HepG2 (cell line): ENCODE data around the gene STK17A. TPM values are rescaled to one million over a fixed set of nuclear protein-coding genes. Genes with fewer than 3 reads are reported as not detected.

ENCODE experiments used
- ATAC-seq: fragments of 200-7000 bp; cut with Tn5 transposase; 3 replicates; pipeline ENCODE4 v1.9.1; 2020; ENCODE audit warnings: mild to moderate bottlenecking, moderate library complexity
- BruUV-seq: library from RNA; stranded (reverse); fragments of 400-500 nt; replicated peaks from 2 replicates; lab custom pipeline; 2021; lab: Mats Ljungman, UMichigan
- CTCF ChIA-PET: fragments of 300-600 bp; formaldehyde crosslinking; extraction: SDS; loops from one replicate; lab custom pipeline; 2021; ENCODE audit warnings: low total read pairs, inconsistent platforms, low intra/inter-chr PET ratio; lab: Yijun Ruan, JAX
- POLR2A ChIA-PET: fragments of 350-600 bp; sonication (Branson Sonifier 250); formaldehyde crosslinking; loops from one replicate; lab custom pipeline; 2020; ENCODE audit warnings: antibody characterized with exemption, inconsistent platforms; lab: Yijun Ruan, JAX
- DNase-seq: peaks from one replicate; pipeline ENCODE4 v3.0.0-alpha.2; 2015; ENCODE audit warnings: low spot score
- FAIRE-seq: peaks from 3 replicates; lab custom pipeline; 2011; peaks lifted over from hg19 to GRCh38; lab: Jason Lieb, UNC
- H2AFZ ChIP-seq: one replicate; pipeline ENCODE4 v1.6.1; 2011; ENCODE audit warnings: low read length, inconsistent platforms
- H3K27ac ChIP-seq: fragments of 300-600 bp; 3 replicates; pipeline ENCODE4 v1.8.0; 2011; ENCODE audit warnings: mixed run types, mild to moderate bottlenecking, mixed read lengths, low read length, inconsistent platforms; ENCODE audit not compliant: insufficient read depth; ENCODE audit errors: extremely low read length
- H3K27me3 ChIP-seq, 2 experiments: fragments of 200-600 bp in 1 of 2; 2 replicates in 1 of 2; 3 replicates in 1 of 2; pipeline versions ENCODE4 v1.6.0 to v1.8.0; 2011; ENCODE audit warnings: low read length in 2 of 2, mild to moderate bottlenecking in 2 of 2, moderate library complexity in 2 of 2, inconsistent platforms in 1 of 2; ENCODE audit not compliant: insufficient read depth in 2 of 2, control insufficient read depth in 1 of 2
- H3K36me3 ChIP-seq, 2 experiments: fragments of 200-600 bp in 1 of 2; replicated peaks in 1 of 2; 2 replicates in 1 of 2; 3 replicates in 1 of 2; pipeline versions ENCODE4 v1.5.1 to v1.8.0; 2011; ENCODE audit warnings: low read length in 2 of 2, inconsistent platforms in 1 of 2; ENCODE audit not compliant: insufficient read depth in 2 of 2, control insufficient read depth in 1 of 2
- H3K4me1 ChIP-seq: 2 replicates; pipeline ENCODE4 v1.5.1; 2012; ENCODE audit warnings: low read length, inconsistent platforms; ENCODE audit not compliant: insufficient read depth
- H3K4me2 ChIP-seq: 2 replicates; pipeline ENCODE4 v1.6.0; 2011; ENCODE audit warnings: low read depth, low read length, inconsistent platforms
- H3K4me3 ChIP-seq, 3 experiments: fragments of 200-600 bp in 1 of 3; sonication (generic), shearing (Covaris generic) in 1 of 3; replicated peaks in 1 of 3; 2 replicates each; pipeline ENCODE4 v1.5.1; 2011 to 2016; ENCODE audit warnings: low read length in 3 of 3, inconsistent platforms in 2 of 3, low read depth in 2 of 3, mild to moderate bottlenecking in 2 of 3, control low read depth in 1 of 3, mixed read lengths in 1 of 3; ENCODE audit not compliant: insufficient read depth in 1 of 3
- H3K79me2 ChIP-seq: one replicate; pipeline ENCODE4 v1.6.1; 2011; ENCODE audit warnings: low read length, inconsistent platforms; ENCODE audit not compliant: insufficient read depth
- H3K9ac ChIP-seq: 2 replicates; pipeline ENCODE4 v1.6.0; 2011; ENCODE audit warnings: mild to moderate bottlenecking, low read depth, low read length, inconsistent platforms; ENCODE audit not compliant: insufficient read depth
- H3K9me3 ChIP-seq: 2 replicates; pipeline ENCODE4 v1.5.1; 2012; ENCODE audit warnings: mild to moderate bottlenecking, low read length
- H4K20me1 ChIP-seq: 2 replicates; pipeline ENCODE4 v1.6.0; 2011; ENCODE audit warnings: inconsistent platforms, mild to moderate bottlenecking, low read length, moderate library complexity; ENCODE audit not compliant: insufficient read depth
- ATF7 ChIP-seq, 2 experiments: fragments of 450-650 bp in 1 of 2; sonication (generic) in 1 of 2; formaldehyde crosslinking in 1 of 2; IDR thresholded peaks; 2 replicates each; pipeline versions ENCODE4 v1.4.0 to v1.6.1; 2016 to 2020; ENCODE audit warnings: antibody characterized with exemption in 1 of 2, mild to moderate bottlenecking in 1 of 2, missing genetic modification reagents in 1 of 2
- HOXA9 ChIP-seq: sonication (generic); formaldehyde crosslinking; IDR thresholded peaks from 2 replicates; pipeline ENCODE4 v1.8.1; 2022; ENCODE audit warnings: missing genetic modification reagents, mild to moderate bottlenecking, moderate library complexity, borderline replicate concordance
- KDM2A ChIP-seq: sonication (generic); formaldehyde crosslinking; IDR thresholded peaks from 2 replicates; pipeline ENCODE4 v1.4.0; 2020; ENCODE audit warnings: low read depth, missing genetic modification reagents, borderline replicate concordance
- KLF15 ChIP-seq: sonication (generic); formaldehyde crosslinking; IDR thresholded peaks from 2 replicates; pipeline ENCODE4 v1.8.1; 2023; ENCODE audit warnings: borderline replicate concordance, mild to moderate bottlenecking, inconsistent platforms, missing genetic modification reagents, mixed read lengths
- RFX3 ChIP-seq: IDR thresholded peaks from 2 replicates; pipeline ENCODE4 v1.6.1; 2016; ENCODE audit warnings: missing biosample characterization, missing genetic modification reagents
- ZBTB7A ChIP-seq: sonication (generic); formaldehyde crosslinking; IDR thresholded peaks from 2 replicates; pipeline ENCODE4 v1.8.0; 2022; ENCODE audit warnings: mild to moderate bottlenecking, missing genetic modification reagents
- ZNF557 ChIP-seq: sonication (generic); formaldehyde crosslinking; IDR thresholded peaks from 2 replicates; pipeline ENCODE4 v1.4.0; 2020; ENCODE audit warnings: missing genetic modification reagents
- ZNF724P ChIP-seq: sonication (generic); formaldehyde crosslinking; IDR thresholded peaks from 2 replicates; pipeline ENCODE4 v1.8.0; 2022; ENCODE audit warnings: missing genetic modification reagents, borderline replicate concordance
- WGBS: methylation state at CpG from one replicate; pipeline ENCODE4 v1.1.6; 2017; ENCODE audit warnings: low lambda C conversion rate; 5-methylcytosine and 5-hydroxymethylcytosine counted together
- in situ Hi-C: cut with HindIII; loops from 2 replicates; pipeline ENCODE4 v1.10.0; 2017; ENCODE audit warnings: low pct_unique_long_range_greater_than_20kb; ENCODE audit not compliant: extremely low pct_ligation_motif_present
- intact Hi-C: fragments of 100-400 bp; cut with micrococcal nuclease; formaldehyde crosslinking; loops from one replicate; pipeline ENCODE4 v1.10.0; 2022; ENCODE audit not compliant: unreplicated experiment
- polyA plus RNA-seq, 8 experiments: library from polyadenylated mRNA; depleted of rRNA in 3 of 8; stranded (reverse) in 7 of 8; unstranded in 1 of 8; fragments of >200 nt; fragmentation: Illumina TruSeq in 4 of 8; extraction: Trizol in 4 of 8; gene quantifications; 2 replicates each; pipeline versions ENCODE4 v1.2.1 to v1.2.3, GENCODE V29; 2011 to 2016; ENCODE audit warnings: low read depth in 4 of 8, missing spikeins in 1 of 8, mixed read lengths in 1 of 8; ENCODE audit not compliant: insufficient read depth in 1 of 8
- total RNA-seq, 5 experiments: library from RNA; depleted of rRNA; stranded (reverse); fragments of >200 nt; fragmentation: Illumina TruSeq; extraction: Trizol; gene quantifications; 2 replicates each; pipeline ENCODE4 v1.2.3, GENCODE V29; 2016; ENCODE audit warnings: low read depth in 1 of 5

Gene STK17A
- total and polyA plus RNA-seq, 2 of the 13 experiments (the other 11 are each of a cell fraction or from before 2014, with no cell fraction given) = 18.6 to 24.3 TPM

- 0 out of 2 replicates have a peak, but pooled peaks cover 4% of the 10 kb centered on the region for H4K20me1 ChIP-seq
- no peak overlapping the region for H3K27ac ChIP-seq
- no peak overlapping the region for H3K4me2 ChIP-seq
- FAIRE-seq = no peak
- ChIA-PET POLR2A (no interaction called here), CTCF (no interaction called here)
- no peaks in the 10 kb centered on the region for H3K4me1 ChIP-seq
- H3K4me3 ChIP-seq = no peak overlapping the region
- DNase-seq = no peak
- in situ Hi-C loops = no loop called here
- intact Hi-C loops = no loop called here
- BruUV-seq = no TSS peak
- H3K27me3 ChIP-seq = no peaks in the 10 kb centered on the region
- no peak for ATAC-seq
- H3K9ac ChIP-seq = no peak overlapping the region
- WGBS = 97% methylated on average over 3 of the region's 3 CpGs
- no peak for TF ChIP-seq KDM2A (CRISPR knock-in tag)
- TF ChIP-seq RFX3 (CRISPR knock-in tag) = no peak
- no peak for TF ChIP-seq ZNF724P (CRISPR knock-in tag)
- TF ChIP-seq ZNF557 (CRISPR knock-in tag) = no peak
- no peak for TF ChIP-seq HOXA9
- TF ChIP-seq, all 625 proteins: peak for 0
- Histone ChIP-seq H3K36me3 (peaks cover 7 to 68% of the 10 kb centered on the region in 2 experiments), H2AFZ (no peak overlapping the region), H3K9me3 (no peaks in the 10 kb centered on the region), H3K79me2 (peaks cover 16% of the 10 kb centered on the region)
Observed at GRCh38 chr7:43600056-43600455, 17.1 kb downstream of the STK17A start.

GRCh38 chr7:43602256-43602655 lies 19.3 kb downstream of the STK17A start:
- Histone ChIP-seq H3K36me3 (peaks cover 6 to 65% of the 10 kb centered on the region in 2 experiments), H3K4me3 (no peak overlapping the region), H3K79me2 (peaks cover 16% of the 10 kb centered on the region), H2AFZ (no peak overlapping the region), H3K27ac (no peak overlapping the region), H3K9ac (no peak overlapping the region), H3K27me3 (no peaks in the 10 kb centered on the region), H3K9me3 (no peaks in the 10 kb centered on the region), H3K4me1 (no peaks in the 10 kb centered on the region), H3K4me2 (no peak overlapping the region), H4K20me1 (0 out of 2 replicates have a peak, but pooled peaks cover 8% of the 10 kb centered on the region)
- ATAC-seq (no peak), FAIRE-seq (no peak), DNase-seq (no peak)
- in situ Hi-C loops (no loop called here), intact Hi-C loops (no loop called here)
- CTCF ChIA-PET = no interaction called here
- POLR2A ChIA-PET = no interaction called here
- 94% methylated on average over 1 of the region's 1 CpG for WGBS
- TF ChIP-seq ATF7 (IDR thresholded peaks at IDR 0.05) (0 out of 2 replicates have a peak, but pooled peaks have one; percentile 5), ATF7 (CRISPR knock-in tag; IDR thresholded peaks at IDR 0.05) (no peak), KLF15 (CRISPR knock-in tag) (no peak), ZBTB7A (CRISPR knock-in tag) (no peak)
- no TSS peak for BruUV-seq
